GM21526 (cell line): Measurements from ENCODE around the gene AKR1C2.

ENCODE experiments used
- ATAC-seq: cut with Tn5 transposase; IDR thresholded peaks from one replicate; pipeline ENCODE4 v1.9.1; 2021; ENCODE audit warnings: moderate library complexity; ENCODE audit not compliant: unreplicated experiment, low FRiP score

The AKR1C2 gene

DNA sequence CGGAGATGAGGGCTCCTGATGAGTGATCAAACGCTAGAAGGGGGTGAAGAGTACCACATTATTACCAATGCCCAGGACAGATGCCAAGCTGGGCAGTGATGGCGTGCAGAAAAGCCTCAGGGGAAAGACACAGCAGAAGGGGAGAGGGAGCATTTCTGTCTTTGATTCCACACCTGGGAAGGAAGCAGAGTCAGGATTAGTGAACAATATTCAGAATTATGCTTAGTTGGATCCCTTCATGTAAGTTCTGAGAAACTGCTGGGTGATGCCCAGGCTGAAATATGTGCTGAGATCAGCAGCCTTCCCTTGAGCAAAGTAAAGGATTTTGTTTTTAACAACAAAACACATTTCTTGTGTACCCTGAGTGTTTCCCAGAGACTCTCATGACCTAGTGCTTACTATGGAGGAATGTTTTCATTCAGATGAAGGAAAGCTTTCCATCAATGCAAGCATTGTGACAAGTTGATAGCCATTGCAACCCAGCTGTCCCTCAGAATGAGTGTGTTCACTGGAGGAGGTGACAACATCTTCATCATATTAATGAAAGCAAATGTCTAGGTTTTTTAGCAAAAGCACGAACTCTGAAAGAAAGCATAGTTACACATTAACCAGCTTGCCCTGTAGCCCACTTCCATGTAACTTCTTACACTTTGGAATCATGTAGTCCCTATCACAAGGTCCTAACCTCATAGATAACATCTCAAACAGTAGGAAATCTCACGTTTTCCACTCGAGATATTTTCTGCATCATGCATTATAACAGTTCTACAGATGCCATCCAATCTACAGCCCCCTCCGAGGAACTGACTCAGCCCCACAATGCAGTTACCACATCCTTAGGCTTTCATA, 64.2 kb downstream of the AKR1C2 start:
- ATAC-seq, result no peak
